ENCODE results near the gene MLN. TPM values are rescaled to one million over a fixed set of nuclear protein-coding genes. Genes with fewer than 3 reads are reported as not detected.

Gene MLN
- total RNA-seq, 4 donors from 2014 or later: not detected

DNA sequence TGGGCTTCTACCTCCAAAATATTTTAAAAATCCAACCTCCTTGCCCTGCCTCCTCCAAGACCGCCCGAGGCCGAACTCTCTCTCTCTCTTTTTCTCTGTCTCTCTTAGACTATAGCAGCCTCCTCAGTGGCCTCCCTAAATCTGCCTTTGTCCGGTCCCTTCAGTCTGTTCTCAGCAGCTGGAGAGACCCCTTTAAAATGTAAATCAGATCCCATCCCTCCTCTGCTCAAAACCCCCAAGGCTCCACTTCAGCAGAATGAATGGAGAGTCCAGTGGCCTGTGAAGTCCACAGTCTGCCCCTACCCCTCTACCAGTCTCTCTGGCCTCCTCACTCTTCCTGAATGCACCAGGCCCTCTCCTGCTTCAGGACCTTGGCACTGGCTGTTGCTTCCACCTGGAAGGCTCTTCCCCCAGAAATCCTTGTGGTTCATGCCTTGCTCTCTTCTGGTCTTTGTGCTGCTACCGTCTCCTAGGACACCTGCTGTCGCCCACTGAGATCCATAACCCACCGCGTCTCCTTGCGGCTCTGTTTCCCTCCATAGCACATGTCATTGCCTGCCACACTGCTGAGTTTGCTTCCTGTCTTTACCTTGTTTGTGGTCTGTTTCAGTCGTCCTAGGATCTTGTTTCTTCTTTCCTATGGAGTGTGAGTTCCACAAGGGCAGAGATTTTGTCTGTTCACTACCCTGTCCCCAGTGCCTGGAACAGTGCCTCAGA is 6.0 kb downstream of the MLN start:
- intact Hi-C loops (cut with DNase I; ENCODE audit: low total_unique reads): no loop called here
- DNase-seq (ENCODE audit: low spot score in 2 of 2): no peak
- no peak overlapping the region for H3K4me3 ChIP-seq (ENCODE audit: low read depth, poor library complexity, severe bottlenecking)
- no peak for TF ChIP-seq POLR2A (IDR thresholded peaks at IDR 0.05)
- TF ChIP-seq, protein P1, sequence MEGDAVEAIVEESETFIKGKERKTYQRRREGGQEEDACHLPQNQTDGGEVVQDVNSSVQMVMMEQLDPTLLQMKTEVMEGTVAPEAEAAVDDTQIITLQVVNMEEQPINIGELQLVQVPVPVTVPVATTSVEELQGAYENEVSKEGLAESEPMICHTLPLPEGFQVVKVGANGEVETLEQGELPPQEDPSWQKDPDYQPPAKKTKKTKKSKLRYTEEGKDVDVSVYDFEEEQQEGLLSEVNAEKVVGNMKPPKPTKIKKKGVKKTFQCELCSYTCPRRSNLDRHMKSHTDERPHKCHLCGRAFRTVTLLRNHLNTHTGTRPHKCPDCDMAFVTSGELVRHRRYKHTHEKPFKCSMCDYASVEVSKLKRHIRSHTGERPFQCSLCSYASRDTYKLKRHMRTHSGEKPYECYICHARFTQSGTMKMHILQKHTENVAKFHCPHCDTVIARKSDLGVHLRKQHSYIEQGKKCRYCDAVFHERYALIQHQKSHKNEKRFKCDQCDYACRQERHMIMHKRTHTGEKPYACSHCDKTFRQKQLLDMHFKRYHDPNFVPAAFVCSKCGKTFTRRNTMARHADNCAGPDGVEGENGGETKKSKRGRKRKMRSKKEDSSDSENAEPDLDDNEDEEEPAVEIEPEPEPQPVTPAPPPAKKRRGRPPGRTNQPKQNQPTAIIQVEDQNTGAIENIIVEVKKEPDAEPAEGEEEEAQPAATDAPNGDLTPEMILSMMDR (IDR thresholded peaks at IDR 0.05): no peak
- 75% methylated on average over 10 of the region's 10 CpGs for WGBS, 2 donors

DNA sequence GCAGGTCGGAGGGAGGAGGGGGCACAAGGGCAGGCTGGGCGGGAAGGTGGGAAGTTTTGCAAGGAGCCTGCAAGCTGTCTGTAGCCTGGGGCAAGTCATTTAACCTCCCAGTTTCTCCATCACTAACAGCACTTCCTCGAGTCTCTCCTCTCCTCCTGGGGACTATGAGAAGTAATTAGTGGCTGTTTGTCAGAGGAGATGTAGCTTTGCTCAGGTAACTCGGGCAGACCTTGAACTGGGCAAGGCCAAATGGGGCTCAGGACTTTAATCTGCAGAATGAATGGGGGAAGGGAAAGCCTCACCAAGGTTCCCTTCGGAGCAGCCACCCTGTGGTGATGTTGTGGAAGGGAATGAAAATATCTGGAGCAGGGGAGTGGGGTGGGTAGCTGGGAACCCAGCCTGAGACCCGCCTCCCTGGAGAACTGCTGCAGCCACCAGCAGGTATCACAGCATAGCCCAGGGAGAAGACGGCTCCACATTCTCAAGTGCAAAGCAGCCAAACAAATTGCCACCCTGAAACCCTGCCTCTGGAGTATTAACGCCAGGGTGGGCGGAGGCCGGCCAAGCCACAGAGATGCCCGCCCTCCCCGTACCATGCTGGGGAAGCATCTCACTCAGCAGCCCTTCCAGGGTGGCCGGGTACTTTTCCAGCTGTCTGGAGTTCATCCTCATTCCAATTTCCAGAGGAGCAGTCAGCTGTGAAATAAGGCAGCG is 8.7 kb downstream of the MLN start:
- TF ChIP-seq, protein P1 (IDR thresholded peaks at IDR 0.05): no peak
- no peak for TF ChIP-seq POLR2A (IDR thresholded peaks at IDR 0.05)

DNA sequence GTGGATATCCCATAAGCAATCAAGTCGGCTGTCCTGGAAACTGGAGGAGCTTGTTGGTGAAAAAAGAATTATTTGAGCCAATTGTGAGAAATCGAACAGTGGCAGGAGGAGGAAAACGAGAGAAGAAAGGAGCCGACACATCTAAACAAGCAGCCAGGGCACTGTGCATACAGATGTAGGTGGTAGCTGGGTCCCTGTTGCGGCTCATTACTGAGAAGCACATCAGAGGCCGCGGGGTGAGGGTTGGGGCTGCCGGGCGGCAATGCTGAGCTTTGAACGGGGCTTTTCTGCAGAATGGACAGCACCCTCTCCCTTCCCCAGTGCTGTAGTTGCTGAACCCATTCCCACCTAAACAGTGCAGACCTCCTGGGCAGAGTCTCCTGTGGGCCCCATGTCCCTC is 10.8 kb downstream of the MLN start:
- no peak for DNase-seq (ENCODE audit: low spot score in 2 of 2)
- TF ChIP-seq, protein P1 (IDR thresholded peaks at IDR 0.05): no peak
- TF ChIP-seq POLR2A (IDR thresholded peaks at IDR 0.05): no peak
- intact Hi-C loops (cut with DNase I; ENCODE audit: low total_unique reads): no loop called here
- WGBS, 2 donors: 68 to 69% methylated on average over 10 of the region's 10 CpGs
- no peak overlapping the region for H3K4me3 ChIP-seq (ENCODE audit: low read depth, poor library complexity, severe bottlenecking)

More for the DNA sequence above, 8.7 kb downstream of the MLN start:
- intact Hi-C loops (cut with DNase I; ENCODE audit: low total_unique reads): no loop called here
- no peak for DNase-seq (ENCODE audit: low spot score in 2 of 2)
- H3K4me3 ChIP-seq (ENCODE audit: low read depth, poor library complexity, severe bottlenecking): no peak overlapping the region
- 53 to 59% methylated on average over 14 of the region's 14 CpGs for WGBS, 2 donors

DNA sequence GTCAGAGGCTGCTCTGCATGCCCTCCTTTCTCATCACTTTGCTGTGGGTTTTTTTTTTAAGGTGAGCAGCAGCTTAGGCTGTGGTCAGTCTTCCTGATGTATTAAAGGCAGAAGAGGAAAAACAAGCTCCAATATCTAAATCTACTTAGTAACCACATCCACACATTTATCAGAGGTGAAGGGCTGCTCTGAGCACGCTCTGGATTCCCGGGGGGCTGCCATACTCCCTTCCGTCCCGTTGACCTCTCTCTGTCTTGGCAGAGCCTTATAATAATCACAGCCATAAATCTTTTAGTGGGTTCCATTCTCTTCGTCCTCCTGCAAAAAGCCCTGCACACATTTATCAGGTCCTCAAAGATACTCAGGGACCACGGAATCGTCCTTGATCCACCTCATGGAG is 12.2 kb downstream of the MLN start:
- WGBS, 2 donors: 71 to 76% methylated on average over 7 of the region's 7 CpGs
- TF ChIP-seq, protein P1 (IDR thresholded peaks at IDR 0.05): no peak
- TF ChIP-seq POLR2A (IDR thresholded peaks at IDR 0.05): no peak

DNA sequence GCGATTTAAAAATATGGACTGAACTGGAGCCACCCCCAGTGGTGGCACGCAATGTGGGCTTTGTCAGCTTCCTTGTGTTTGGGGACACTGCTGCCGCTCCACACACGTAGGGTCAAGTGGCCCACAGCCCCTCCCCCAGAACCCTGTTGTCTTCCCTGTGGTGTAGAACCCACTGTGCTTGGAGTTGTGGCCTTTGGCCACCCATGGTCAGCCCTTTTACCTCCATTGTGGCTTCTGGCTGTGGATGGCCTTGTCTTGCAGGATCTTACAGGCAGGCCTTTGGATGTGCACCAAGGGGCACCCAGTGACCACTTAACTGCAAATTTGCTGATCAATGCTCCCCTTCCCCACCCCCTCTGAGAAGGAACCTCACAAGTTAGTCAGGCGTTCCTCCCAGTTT is 12.9 kb downstream of the MLN start:
- no peak overlapping the region for H3K4me3 ChIP-seq (ENCODE audit: low read depth, poor library complexity, severe bottlenecking)
- no peak for DNase-seq (ENCODE audit: low spot score in 2 of 2)
- TF ChIP-seq, protein P1 (IDR thresholded peaks at IDR 0.05): no peak
- no peak for TF ChIP-seq POLR2A (IDR thresholded peaks at IDR 0.05)
- intact Hi-C loops (cut with DNase I; ENCODE audit: low total_unique reads): no loop called here
- WGBS, 2 donors: 95 to 97% methylated on average over 5 of the region's 5 CpGs

More for the DNA sequence above, 12.2 kb downstream of the MLN start:
- intact Hi-C loops (cut with DNase I; ENCODE audit: low total_unique reads): no loop called here
- DNase-seq (ENCODE audit: low spot score in 2 of 2): no peak
- no peak overlapping the region for H3K4me3 ChIP-seq (ENCODE audit: low read depth, poor library complexity, severe bottlenecking)
